Endothelial cell of umbilical vein (primary cell): Measurements from ENCODE around the gene CPXM2. TPM values are rescaled to one million over a fixed set of nuclear protein-coding genes. Genes with fewer than 3 reads are reported as not detected.

Source experiments
- Bru-seq: library from RNA; stranded (reverse); fragments of 400-500 nt; gene quantifications from one replicate; lab custom pipeline; 2021; lab: Mats Ljungman, UMichigan
- BruChase-seq, 2 experiments: library from RNA; stranded (reverse); fragments of 400-500 nt; gene quantifications; one replicate each; lab custom pipeline; 2021; lab: Mats Ljungman, UMichigan
- BruUV-seq: library from RNA; stranded (reverse); fragments of 400-500 nt; replicated peaks from 2 replicates; lab custom pipeline; 2021; lab: Mats Ljungman, UMichigan
- CTCF ChIA-PET: fragments of 300-600, 350-600 bp; sonication (Branson Sonifier 250); formaldehyde crosslinking; loops from one replicate; lab custom pipeline; 2021; ENCODE audit warnings: antibody characterized with exemption, inconsistent platforms; lab: Charles Lee
- POLR2A ChIA-PET: fragments of 300-600, 350-600 bp; sonication (Branson Sonifier 250); formaldehyde crosslinking; loops from one replicate; lab custom pipeline; 2021; ENCODE audit warnings: antibody characterized with exemption, inconsistent platforms; lab: Charles Lee
- DNase-seq: peaks from one replicate; pipeline ENCODE4 v3.0.0-alpha.2; 2011; ENCODE audit warnings: low read depth, low spot score
- FAIRE-seq: peaks from 2 replicates; lab custom pipeline; 2011; peaks lifted over from hg19 to GRCh38; lab: Jason Lieb, UNC
- H2AFZ ChIP-seq: 2 replicates; pipeline ENCODE4 v1.6.0; 2012; ENCODE audit warnings: low read depth, low read length, control low read depth, inconsistent platforms
- H3K27ac ChIP-seq: 2 replicates; pipeline ENCODE4 v1.5.1; 2011; ENCODE audit warnings: low read depth, mild to moderate bottlenecking, control low read depth, low read length, moderate library complexity; ENCODE audit not compliant: insufficient read depth
- H3K27me3 ChIP-seq, 2 experiments: 2 replicates each; pipeline versions ENCODE4 v1.6.0 to v1.6.1; 2011; ENCODE audit warnings: low read length in 2 of 2, mixed read lengths in 1 of 2; ENCODE audit not compliant: control insufficient read depth in 2 of 2, insufficient read depth in 2 of 2
- H3K36me3 ChIP-seq, 2 experiments: 2 replicates in 1 of 2; 3 replicates in 1 of 2; pipeline ENCODE4 v1.5.1; 2011; ENCODE audit warnings: low read length in 2 of 2, mild to moderate bottlenecking in 1 of 2, moderate library complexity in 1 of 2; ENCODE audit not compliant: control insufficient read depth in 2 of 2, insufficient read depth in 2 of 2; ENCODE audit errors: extremely low read depth in 1 of 2
- H3K4me1 ChIP-seq: 3 replicates; pipeline ENCODE4 v1.5.1; 2011; ENCODE audit warnings: mild to moderate bottlenecking, low read length; ENCODE audit not compliant: control insufficient read depth, insufficient read depth; ENCODE audit errors: extremely low read depth
- H3K4me2 ChIP-seq: 2 replicates; pipeline ENCODE4 v1.6.1; 2011; ENCODE audit warnings: low read length, control low read depth, mixed read lengths; ENCODE audit not compliant: insufficient read depth
- H3K4me3 ChIP-seq, 3 experiments: fragments of 200-600 bp in 1 of 3; sonication (generic), shearing (Covaris generic) in 1 of 3; replicated peaks in 1 of 3; 2 replicates each; pipeline ENCODE4 v1.5.1; 2011 to 2016; ENCODE audit warnings: control low read depth in 3 of 3, low read length in 3 of 3, mild to moderate bottlenecking in 2 of 3, inconsistent platforms in 1 of 3, low read depth in 1 of 3, moderate library complexity in 1 of 3; ENCODE audit not compliant: insufficient read depth in 1 of 3
- H3K79me2 ChIP-seq: 2 replicates; pipeline ENCODE4 v1.6.0; 2012; ENCODE audit warnings: low read length, inconsistent platforms; ENCODE audit not compliant: control insufficient read depth, insufficient read depth
- H3K9ac ChIP-seq: replicated peaks from 2 replicates; pipeline ENCODE3; 2011; ENCODE audit warnings: low read length, control low read depth; ENCODE audit not compliant: insufficient read depth; ENCODE audit errors: extremely low read depth
- H3K9me1 ChIP-seq: replicated peaks from 3 replicates; pipeline ENCODE4 v1.6.0; 2011; ENCODE audit warnings: mild to moderate bottlenecking, low read length; ENCODE audit not compliant: control insufficient read depth, insufficient read depth; ENCODE audit errors: extremely low read depth
- H3K9me3 ChIP-seq: replicated peaks from 2 replicates; pipeline ENCODE4 v1.5.1; 2012; ENCODE audit warnings: low read length, inconsistent platforms; ENCODE audit not compliant: control insufficient read depth, insufficient read depth
- H4K20me1 ChIP-seq: replicated peaks from 2 replicates; pipeline ENCODE3; 2011; ENCODE audit warnings: mild to moderate bottlenecking, low read length; ENCODE audit not compliant: control insufficient read depth, insufficient read depth; ENCODE audit errors: extremely low read depth
- EZH2 ChIP-seq: IDR thresholded peaks from 2 replicates; pipeline ENCODE4 v1.6.1; 2012; ENCODE audit warnings: borderline replicate concordance, low read depth, mild to moderate bottlenecking, moderate library complexity, low read length, inconsistent platforms; ENCODE audit not compliant: severe bottlenecking
- FOS ChIP-seq: IDR thresholded peaks from 2 replicates; pipeline ENCODE4 v1.6.1; 2011; ENCODE audit warnings: mild to moderate bottlenecking, low read length, moderate library complexity, borderline replicate concordance; ENCODE audit not compliant: insufficient read depth
- GATA2 ChIP-seq: IDR thresholded peaks from 2 replicates; pipeline ENCODE4 v1.7.0; 2011; ENCODE audit warnings: low read depth, mild to moderate bottlenecking, moderate library complexity, mixed read lengths, low read length; ENCODE audit not compliant: insufficient read length, insufficient read depth
- JUN ChIP-seq: IDR thresholded peaks from 2 replicates; pipeline ENCODE4 v1.6.1; 2011; ENCODE audit warnings: borderline replicate concordance, low read depth; ENCODE audit not compliant: insufficient read length, insufficient read depth
- MYC ChIP-seq: IDR thresholded peaks from one replicate; pipeline ENCODE4 v1.6.1; 2011; ENCODE audit warnings: mild to moderate bottlenecking, low read depth, low read length
- POLR2A ChIP-seq: IDR thresholded peaks from 2 replicates; pipeline ENCODE4 v1.6.1; 2012; ENCODE audit warnings: low read depth, mild to moderate bottlenecking, control low read depth, low read length
- POLR2AphosphoS5 ChIP-seq: IDR thresholded peaks from 2 replicates; pipeline ENCODE4 v1.6.1; 2012; ENCODE audit warnings: low read depth, mild to moderate bottlenecking, control low read depth, low read length, moderate library complexity; ENCODE audit not compliant: insufficient read depth
- dilution Hi-C: fragments of 300-500 bp; cut with MboI; formaldehyde crosslinking; loops from one replicate; pipeline ENCODE4 v1.15.0; 2019; ENCODE audit warnings: low sequenced_read_pairs; ENCODE audit not compliant: extremely low pct_ligation_motif_present
- intact Hi-C: fragments of 100-400 bp; cut with micrococcal nuclease; formaldehyde crosslinking; loops from one replicate; pipeline ENCODE4 v1.10.0; 2022
- long read RNA-seq: library from polyadenylated mRNA; stranded (forward); transcript quantifications from one replicate; pipeline ENCODE4 v2.0.0, GENCODE V29; 2021
- polyA minus RNA-seq, 3 experiments: library from RNA; depleted of rRNA, polyadenylated mRNA; stranded (reverse); fragments of >200 nt; gene quantifications; 1 replicate in 1 of 3; 2 replicates in 2 of 3; pipeline ENCODE4 v1.2.3, GENCODE V29; 2011
- polyA plus RNA-seq, 4 experiments: library from polyadenylated mRNA; depleted of rRNA in 3 of 4; stranded (reverse) in 3 of 4; unstranded in 1 of 4; fragments of >200 nt; gene quantifications; 2 replicates each; pipeline versions ENCODE4 v1.2.1 to v1.2.3, GENCODE V29; 2011 to 2012; ENCODE audit warnings: missing spikeins in 1 of 4
- total RNA-seq: library from RNA; stranded (reverse); gene quantifications from 2 replicates; pipeline ENCODE4 v1.2.3, GENCODE V29; 2021
- TF ChIP-seq, protein P1 (sequence below): IDR thresholded peaks from 2 replicates; pipeline ENCODE4 v1.6.1; 2011; ENCODE audit not compliant: insufficient read depth, insufficient read length
- TF ChIP-seq, protein P2 (sequence below), 2 donors: IDR thresholded peaks; 1 replicate in 1 of 2; 2 replicates in 1 of 2; pipeline ENCODE4 v1.5.1; 2011; ENCODE audit warnings: low read length in 2 of 2, mild to moderate bottlenecking in 2 of 2, moderate library complexity in 2 of 2, control low read depth in 1 of 2, inconsistent platforms in 1 of 2, low read depth in 1 of 2; ENCODE audit not compliant: insufficient read depth in 1 of 2; ENCODE audit errors: extremely low read depth in 1 of 2

The CPXM2 gene
- total RNA-seq = 0.42 and 2.7 TPM in 2 replicates
- polyA plus RNA-seq = 1.8 and 1.9 TPM in 2 replicates
- polyA plus RNA-seq (2011; cell fraction: cytosol; rRNA removed) = 1.5 and 1.7 TPM in 2 replicates
- polyA plus RNA-seq (2011; cell fraction: nucleus; rRNA removed) = 0.98 and 1.4 TPM in 2 replicates
- not detected in 2 replicates for polyA plus RNA-seq (2012)
- polyA minus RNA-seq = 1.2 and 2.2 TPM in 2 replicates
- not detected for polyA minus RNA-seq (2011; cell fraction: cytosol; rRNA and poly(A)+ RNA removed)
- 0.58 and 0.72 TPM in 2 replicates for polyA minus RNA-seq (2011; cell fraction: nucleus; rRNA and poly(A)+ RNA removed)
- percentile 30 among the genes with signal in this experiment for Bru-seq, nascent RNA
- percentile 5 among the genes with signal in this experiment for BruChase-seq, experiment 1, labeled RNA remaining after a 6-hour chase
- BruChase-seq, experiment 2, labeled RNA remaining after a 2-hour chase = percentile 8 among the genes with signal in this experiment
- long read RNA-seq, partial matches to known transcripts = 0 of 1 reads
- long read RNA-seq, other reads (novel, unspliced or antisense) = 0 of 1 reads

DNA sequence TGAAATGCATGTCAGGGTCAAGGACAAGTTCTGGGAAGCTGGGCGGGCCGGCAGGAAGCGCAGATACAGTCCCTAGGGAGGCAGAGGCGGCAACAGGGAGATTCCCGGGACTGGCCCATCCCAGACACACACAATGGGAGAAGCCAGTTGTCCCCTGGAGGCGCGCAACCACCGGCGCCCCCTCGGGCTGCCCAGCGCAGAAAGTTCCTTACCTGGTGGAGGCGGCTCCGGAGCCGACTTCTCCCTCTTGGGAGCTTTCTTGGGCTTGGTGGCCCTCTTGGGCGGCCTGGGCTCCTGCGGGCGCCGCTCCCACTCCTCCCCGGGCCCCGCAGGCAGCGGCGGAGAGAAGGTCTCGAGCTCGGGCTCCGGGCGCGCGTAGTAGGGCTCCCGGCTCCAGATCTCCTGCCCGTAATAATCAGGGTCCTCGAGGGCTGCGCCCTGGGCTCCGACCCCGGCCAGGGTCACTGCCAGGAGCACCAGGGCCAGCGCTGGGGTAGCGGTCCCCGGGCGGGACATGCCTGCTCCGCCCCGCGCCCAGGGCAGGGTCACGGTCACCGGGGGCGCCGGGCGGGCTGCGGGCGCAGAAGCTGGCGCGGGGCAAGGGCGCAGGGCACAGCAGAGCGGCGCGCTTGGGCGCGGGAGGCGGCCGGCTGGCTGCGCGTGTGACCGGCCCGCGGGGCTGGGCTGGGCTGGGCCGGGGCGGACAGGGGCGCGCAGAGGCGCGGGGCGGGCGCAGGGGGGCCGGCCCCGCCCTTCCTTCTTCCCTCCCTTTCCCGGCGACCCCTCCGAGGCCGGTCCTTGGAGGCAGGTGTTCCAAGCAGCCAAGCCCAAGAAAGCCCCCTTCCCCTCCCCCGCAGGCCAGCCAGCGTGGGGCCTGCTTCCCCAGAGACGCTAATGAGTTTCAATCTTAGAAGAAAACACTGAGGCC is at the start of gene CPXM2:
Gene CPXM2, minus strand, starts transcription at position 664 of the 928 bp plus-strand sequence. Its CDS starts 148 bp downstream, at position 516.
- CTCF ChIA-PET = no interaction called here
- no TSS peak for BruUV-seq
- POLR2A ChIA-PET = no interaction called here
- Histone ChIP-seq H3K79me2 (no peaks in the 10 kb centered on the region), H2AFZ (no peak within 1 kb of the TSS), H3K4me3 (no peak within 1 kb of the TSS), H3K9me3 (no peaks in the 10 kb centered on the region), H3K27ac (no peak within 1 kb of the TSS), H3K9me1 (no peaks in the 10 kb centered on the region), H4K20me1 (no peaks in the 10 kb centered on the region), H3K9ac (no peak within 1 kb of the TSS), H3K36me3 (no peaks in the 10 kb centered on the region), H3K4me1 (no peaks in the 10 kb centered on the region), H3K4me2 (no peak within 1 kb of the TSS), H3K27me3 (peaks cover 10 to 17% of the 10 kb centered on the region in 2 experiments)
- dilution Hi-C loops (no loop called here), intact Hi-C loops (no loop called here)
- FAIRE-seq = no peak
- DNase-seq = no peak
- TF ChIP-seq JUN = no peak
- TF ChIP-seq POLR2AphosphoS5 = no peak
- no peak for TF ChIP-seq POLR2A
- no peak for TF ChIP-seq MYC
- TF ChIP-seq GATA2 = no peak
- no peak for TF ChIP-seq FOS
- TF ChIP-seq, protein P1, sequence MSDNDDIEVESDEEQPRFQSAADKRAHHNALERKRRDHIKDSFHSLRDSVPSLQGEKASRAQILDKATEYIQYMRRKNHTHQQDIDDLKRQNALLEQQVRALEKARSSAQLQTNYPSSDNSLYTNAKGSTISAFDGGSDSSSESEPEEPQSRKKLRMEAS = no peak
- TF ChIP-seq, protein P2, sequence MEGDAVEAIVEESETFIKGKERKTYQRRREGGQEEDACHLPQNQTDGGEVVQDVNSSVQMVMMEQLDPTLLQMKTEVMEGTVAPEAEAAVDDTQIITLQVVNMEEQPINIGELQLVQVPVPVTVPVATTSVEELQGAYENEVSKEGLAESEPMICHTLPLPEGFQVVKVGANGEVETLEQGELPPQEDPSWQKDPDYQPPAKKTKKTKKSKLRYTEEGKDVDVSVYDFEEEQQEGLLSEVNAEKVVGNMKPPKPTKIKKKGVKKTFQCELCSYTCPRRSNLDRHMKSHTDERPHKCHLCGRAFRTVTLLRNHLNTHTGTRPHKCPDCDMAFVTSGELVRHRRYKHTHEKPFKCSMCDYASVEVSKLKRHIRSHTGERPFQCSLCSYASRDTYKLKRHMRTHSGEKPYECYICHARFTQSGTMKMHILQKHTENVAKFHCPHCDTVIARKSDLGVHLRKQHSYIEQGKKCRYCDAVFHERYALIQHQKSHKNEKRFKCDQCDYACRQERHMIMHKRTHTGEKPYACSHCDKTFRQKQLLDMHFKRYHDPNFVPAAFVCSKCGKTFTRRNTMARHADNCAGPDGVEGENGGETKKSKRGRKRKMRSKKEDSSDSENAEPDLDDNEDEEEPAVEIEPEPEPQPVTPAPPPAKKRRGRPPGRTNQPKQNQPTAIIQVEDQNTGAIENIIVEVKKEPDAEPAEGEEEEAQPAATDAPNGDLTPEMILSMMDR (IDR thresholded peaks at IDR 0.05; ENCODE audit: extremely low read depth in 1 of 2, insufficient read depth in 1 of 2, low read depth in 1 of 2, low read length in 2 of 2) = no peak
- TF ChIP-seq EZH2 = no peak
